H9 (cell line): ENCODE data around the gene OXSR1. TPM values are rescaled to one million over a fixed set of nuclear protein-coding genes. Genes with fewer than 3 reads are reported as not detected.

ENCODE experiments used
- DNase-seq: peaks from one replicate; pipeline ENCODE4 v3.0.0-alpha.2; 2017
- H2AFZ ChIP-seq: one replicate; pipeline ENCODE4 v1.6.1; 2013; ENCODE audit warnings: mild to moderate bottlenecking, low read length, control low read depth, moderate library complexity
- H2AK5ac ChIP-seq: 2 replicates; pipeline ENCODE4 v1.6.1; 2013; ENCODE audit warnings: low read length, control low read depth, mixed read lengths; ENCODE audit not compliant: insufficient read length
- H2BK120ac ChIP-seq: one replicate; pipeline ENCODE4 v1.6.1; 2013; ENCODE audit warnings: low read depth, mild to moderate bottlenecking, low read length, control low read depth, inconsistent platforms; ENCODE audit not compliant: poor library complexity, severe bottlenecking
- H2BK12ac ChIP-seq: 2 replicates; pipeline ENCODE4 v1.6.1; 2013; ENCODE audit warnings: low read length, control low read depth, mixed read lengths, low read depth; ENCODE audit not compliant: insufficient read length
- H2BK15ac ChIP-seq: 2 replicates; pipeline ENCODE4 v1.6.1; 2013; ENCODE audit warnings: low read depth, low read length, control low read depth
- H2BK20ac ChIP-seq: one replicate; pipeline ENCODE4 v1.6.1; 2013; ENCODE audit warnings: low read depth, mild to moderate bottlenecking, low read length, control low read depth, inconsistent platforms; ENCODE audit not compliant: poor library complexity, severe bottlenecking
- H2BK5ac ChIP-seq: 2 replicates; pipeline ENCODE4 v1.6.1; 2013; ENCODE audit warnings: low read length, control low read depth, mixed read lengths; ENCODE audit not compliant: insufficient read length
- H3K14ac ChIP-seq: 2 replicates; pipeline ENCODE4 v1.6.1; 2013; ENCODE audit warnings: low read length, control low read depth; ENCODE audit not compliant: insufficient read depth
- H3K18ac ChIP-seq: 2 replicates; pipeline ENCODE4 v1.6.1; 2013; ENCODE audit warnings: low read depth, mild to moderate bottlenecking, mixed read lengths, low read length, control low read depth; ENCODE audit not compliant: insufficient read length
- H3K23ac ChIP-seq: 2 replicates; pipeline ENCODE4 v1.6.1; 2013; ENCODE audit warnings: low read length, control low read depth, mixed read lengths, low read depth; ENCODE audit not compliant: insufficient read length
- H3K23me2 ChIP-seq: 2 replicates; pipeline ENCODE4 v1.6.1; 2013; ENCODE audit warnings: low read depth, mild to moderate bottlenecking, mixed read lengths, low read length, control low read depth; ENCODE audit not compliant: insufficient read length, poor library complexity, severe bottlenecking
- H3K27ac ChIP-seq: 2 replicates; pipeline ENCODE4 v1.5.1; 2013; ENCODE audit warnings: low read length, control low read depth, mixed read lengths, low read depth; ENCODE audit not compliant: insufficient read length
- H3K27me3 ChIP-seq: 2 replicates; pipeline ENCODE4 v1.6.1; 2013; ENCODE audit warnings: low read length, control low read depth, inconsistent platforms; ENCODE audit not compliant: insufficient read depth
- H3K4ac ChIP-seq: 2 replicates; pipeline ENCODE4 v1.6.1; 2013; ENCODE audit warnings: low read depth, mild to moderate bottlenecking, control low read depth, inconsistent platforms, low read length, moderate library complexity
- H3K4me1 ChIP-seq: 2 replicates; pipeline ENCODE4 v1.6.1; 2013; ENCODE audit warnings: low read length, control low read depth, inconsistent platforms; ENCODE audit not compliant: insufficient read depth
- H3K4me2 ChIP-seq: 2 replicates; pipeline ENCODE4 v1.6.1; 2013; ENCODE audit warnings: low read length, control low read depth, mixed read lengths; ENCODE audit not compliant: insufficient read length, insufficient read depth
- H3K56ac ChIP-seq: 2 replicates; pipeline ENCODE4 v1.6.1; 2013; ENCODE audit warnings: low read depth, mild to moderate bottlenecking, mixed read lengths, low read length, control low read depth; ENCODE audit not compliant: insufficient read length
- H3K79me1 ChIP-seq: 2 replicates; pipeline ENCODE4 v1.6.1; 2013; ENCODE audit warnings: low read depth, mild to moderate bottlenecking, moderate library complexity, low read length, control low read depth, inconsistent platforms; ENCODE audit not compliant: insufficient read depth, poor library complexity, severe bottlenecking
- H3K79me2 ChIP-seq: 2 replicates; pipeline ENCODE4 v1.6.1; 2013; ENCODE audit warnings: low read length, control low read depth, inconsistent platforms; ENCODE audit not compliant: insufficient read depth
- H3K9ac ChIP-seq: 2 replicates; pipeline ENCODE4 v1.6.1; 2013; ENCODE audit warnings: low read length, control low read depth, mixed read lengths; ENCODE audit not compliant: insufficient read length; ENCODE audit errors: extremely low read depth
- H3K9me3 ChIP-seq: one replicate; pipeline ENCODE4 v1.6.1; 2013; ENCODE audit warnings: low read depth, low read length, inconsistent platforms; ENCODE audit not compliant: control insufficient read depth
- H3T11ph ChIP-seq: one replicate; pipeline ENCODE4 v1.6.1; 2013; ENCODE audit warnings: mild to moderate bottlenecking, low read length, control low read depth, inconsistent platforms
- H4K20me1 ChIP-seq: one replicate; pipeline ENCODE4 v1.6.1; 2013; ENCODE audit not compliant: control insufficient read depth, insufficient read length, insufficient read depth
- H4K5ac ChIP-seq: 2 replicates; pipeline ENCODE4 v1.6.1; 2013; ENCODE audit warnings: low read depth, mild to moderate bottlenecking, mixed read lengths, low read length, control low read depth; ENCODE audit not compliant: insufficient read length
- H4K8ac ChIP-seq: replicated peaks from 2 replicates; pipeline ENCODE4 v1.6.1; 2013; ENCODE audit warnings: low read length, control low read depth, mixed read lengths, low read depth; ENCODE audit not compliant: insufficient read length
- H4K91ac ChIP-seq: 2 replicates; pipeline ENCODE4 v1.6.1; 2013; ENCODE audit warnings: low read depth, mild to moderate bottlenecking, moderate library complexity, mixed read lengths, low read length, control low read depth; ENCODE audit not compliant: insufficient read length
- H3K27ac Mint-ChIP-seq, 3 experiments: 2 replicates in 2 of 3; 3 replicates in 1 of 3; pipeline ENCODE4 v1.8.0; 2020 to 2021; ENCODE audit warnings: mixed read lengths in 3 of 3, mild to moderate bottlenecking in 1 of 3, moderate library complexity in 1 of 3
- H3K27me3 Mint-ChIP-seq: 2 replicates; pipeline ENCODE4 v1.8.0; 2021; ENCODE audit warnings: low read depth, mild to moderate bottlenecking, moderate library complexity, mixed read lengths
- H3K36me3 Mint-ChIP-seq, 3 experiments: 2 replicates in 2 of 3; 3 replicates in 1 of 3; pipeline ENCODE4 v1.8.0; 2020 to 2021; ENCODE audit warnings: low read depth in 3 of 3, mixed read lengths in 3 of 3; ENCODE audit not compliant: insufficient read depth in 1 of 3
- H3K4me1 Mint-ChIP-seq, 2 experiments: 2 replicates each; pipeline ENCODE4 v1.8.0; 2020; ENCODE audit warnings: mixed read lengths in 2 of 2
- H3K4me3 Mint-ChIP-seq, 2 experiments: 2 replicates in 1 of 2; 3 replicates in 1 of 2; pipeline ENCODE4 v1.8.0; 2020 to 2021; ENCODE audit warnings: mild to moderate bottlenecking in 2 of 2, mixed read lengths in 2 of 2, moderate library complexity in 1 of 2
- H3K9me3 Mint-ChIP-seq, 2 experiments: 2 replicates in 1 of 2; 3 replicates in 1 of 2; pipeline ENCODE4 v1.8.0; 2020; ENCODE audit warnings: mild to moderate bottlenecking in 2 of 2, mixed read lengths in 2 of 2, moderate library complexity in 1 of 2
- CTCF ChIP-seq: fragments of 200-600 bp; sonication (generic); conservative IDR thresholded peaks from 3 replicates; pipeline ENCODE4 v1.8.0; 2021; ENCODE audit warnings: antibody characterized with exemption, mild to moderate bottlenecking
- WGBS: extraction: QIAGEN DNeasy Blood & Tissue Kit; methylation state at CpG from one replicate; pipeline ENCODE4 v1.1.7; 2013; ENCODE audit warnings: missing lambda C conversion rate, low lambda C conversion rate, mixed read lengths; ENCODE audit not compliant: insufficient read length; ENCODE audit errors: extremely low coverage; 5-methylcytosine and 5-hydroxymethylcytosine counted together
- total RNA-seq: library from RNA; stranded (reverse); gene quantifications from 2 replicates; pipeline ENCODE4 v1.2.1, GENCODE V29; 2021

The OXSR1 gene
- total RNA-seq, 1 experiment from 2014 or later = 54.1 TPM

GRCh38 chr3:38147421-38147820, 17.9 kb upstream of the OXSR1 start:
- Histone ChIP-seq H3K9me3 (no peaks in the 10 kb centered on the region), H4K91ac (no peak overlapping the region), H3K4me1 (no peaks in the 10 kb centered on the region), H2BK20ac (no peak overlapping the region), H3K4me2 (no peak overlapping the region), H3K79me2 (no peaks in the 10 kb centered on the region), H2BK120ac (no peak overlapping the region), H3K4ac (no peak overlapping the region), H4K20me1 (no peaks in the 10 kb centered on the region), H3K14ac (no peak overlapping the region), H3K79me1 (no peaks in the 10 kb centered on the region), H4K5ac (no peak overlapping the region), H2AFZ (no peak overlapping the region), H3K23ac (no peak overlapping the region), H2BK12ac (no peak overlapping the region), H2AK5ac (no peak overlapping the region), H3T11ph (no peak overlapping the region), H3K27me3 (no peaks in the 10 kb centered on the region), H2BK15ac (no peak overlapping the region), H3K27ac (no peak overlapping the region), H3K18ac (no peak overlapping the region), H2BK5ac (no peak overlapping the region), H4K8ac (no peak overlapping the region), H3K9ac (no peak overlapping the region), H3K56ac (no peak overlapping the region), H3K23me2 (no peaks in the 10 kb centered on the region)
- Mint-ChIP-seq H3K9me3 (peaks cover 8 to 11% of the 10 kb centered on the region in 2 experiments; a peak in 4 of 5 replicates), H3K27ac (no peak overlapping the region), H3K4me1 (no peaks in the 10 kb centered on the region), H3K27me3 (peaks cover 2% of the 10 kb centered on the region; the same call in 1 of the 2 replicates), H3K4me3 (no peak overlapping the region), H3K36me3 (peaks cover 2 to 6% (median 3%) of the 10 kb centered on the region in 3 experiments; a peak in 3 of 7 replicates)
- no CpG with 5 or more reads among the region's 3 CpGs for WGBS
- no peak for DNase-seq
- TF ChIP-seq CTCF = no peak
